Keratinocyte (primary cell): Measurements from ENCODE around the gene KLHL42. TPM values are rescaled to one million over a fixed set of nuclear protein-coding genes. Genes with fewer than 3 reads are reported as not detected.

ENCODE experiments used
- DNase-seq: peaks from one replicate; pipeline ENCODE4 v3.0.0-alpha.2; 2011; ENCODE audit warnings: low read depth, missing footprints, low spot score
- FAIRE-seq: peaks from 2 replicates; lab custom pipeline; 2011; peaks lifted over from hg19 to GRCh38; lab: Jason Lieb, UNC
- H2AFZ ChIP-seq: 2 replicates; pipeline ENCODE4 v1.6.0; 2012; ENCODE audit warnings: low read length, control low read depth, inconsistent platforms; ENCODE audit not compliant: control insufficient read depth
- H3K27ac ChIP-seq: 2 replicates; pipeline ENCODE4 v1.5.1; 2011; ENCODE audit warnings: low read length; ENCODE audit not compliant: control insufficient read depth, insufficient read depth
- H3K27me3 ChIP-seq: 3 replicates; pipeline ENCODE4 v1.6.0; 2011; ENCODE audit warnings: low read length; ENCODE audit not compliant: control insufficient read depth, insufficient read depth; ENCODE audit errors: extremely low read depth
- H3K36me3 ChIP-seq, 2 experiments: 2 replicates in 1 of 2; 3 replicates in 1 of 2; pipeline ENCODE4 v1.5.1; 2011; ENCODE audit warnings: low read length in 2 of 2, mild to moderate bottlenecking in 1 of 2; ENCODE audit not compliant: control insufficient read depth in 2 of 2, insufficient read depth in 2 of 2; ENCODE audit errors: extremely low read depth in 1 of 2
- H3K4me1 ChIP-seq: 3 replicates; pipeline ENCODE4 v1.5.1; 2011; ENCODE audit warnings: low read length; ENCODE audit not compliant: control insufficient read depth, insufficient read depth; ENCODE audit errors: extremely low read depth
- H3K4me2 ChIP-seq: 3 replicates; pipeline ENCODE4 v1.6.0; 2011; ENCODE audit warnings: low read depth, low read length; ENCODE audit not compliant: control insufficient read depth, insufficient read depth; ENCODE audit errors: extremely low read depth
- H3K4me3 ChIP-seq, 3 experiments: fragments of 200-600 bp in 1 of 3; sonication (generic) in 1 of 3; 2 replicates in 2 of 3; 3 replicates in 1 of 3; pipeline ENCODE4 v1.5.1; 2011 to 2016; ENCODE audit warnings: low read length in 3 of 3, mild to moderate bottlenecking in 3 of 3, control low read depth in 2 of 3, inconsistent platforms in 1 of 3, low read depth in 1 of 3, mixed read lengths in 1 of 3, mixed run types in 1 of 3, moderate library complexity in 1 of 3; ENCODE audit not compliant: control insufficient read depth in 2 of 3, insufficient read depth in 2 of 3; ENCODE audit errors: extremely low read depth in 1 of 3
- H3K79me2 ChIP-seq: 2 replicates; pipeline ENCODE4 v1.6.0; 2012; ENCODE audit warnings: low read length; ENCODE audit not compliant: control insufficient read depth, insufficient read depth
- H3K9ac ChIP-seq: 3 replicates; pipeline ENCODE4 v1.6.0; 2011; ENCODE audit warnings: low read length; ENCODE audit not compliant: control insufficient read depth, insufficient read depth; ENCODE audit errors: extremely low read depth
- H3K9me1 ChIP-seq: 3 replicates; pipeline ENCODE4 v1.6.0; 2011; ENCODE audit warnings: low read length; ENCODE audit not compliant: control insufficient read depth, insufficient read depth; ENCODE audit errors: extremely low read depth
- H3K9me3 ChIP-seq: 2 replicates; pipeline ENCODE4 v1.5.1; 2012; ENCODE audit warnings: low read depth, low read length; ENCODE audit not compliant: control insufficient read depth
- H4K20me1 ChIP-seq: 3 replicates; pipeline ENCODE4 v1.6.0; 2011; ENCODE audit warnings: low read length; ENCODE audit not compliant: control insufficient read depth, insufficient read depth; ENCODE audit errors: extremely low read depth
- CTCF ChIP-seq, 3 experiments: IDR thresholded peaks in 1 of 3; conservative IDR thresholded peaks in 1 of 3; optimal IDR thresholded peaks in 1 of 3; 2 replicates in 2 of 3; 3 replicates in 1 of 3; pipeline versions ENCODE3 to v1.5.1; 2011; ENCODE audit warnings: low read length in 3 of 3, mild to moderate bottlenecking in 3 of 3, moderate library complexity in 2 of 3, control low read depth in 1 of 3, inconsistent platforms in 1 of 3; ENCODE audit not compliant: insufficient read depth in 2 of 3; ENCODE audit errors: extremely low read depth in 1 of 3
- EZH2 ChIP-seq: IDR thresholded peaks from one replicate; pipeline ENCODE4 v1.6.1; 2012; ENCODE audit warnings: inconsistent platforms, mild to moderate bottlenecking, low read length, moderate library complexity
- dilution Hi-C: fragments of 300-500 bp; cut with MboI; formaldehyde crosslinking; loops from one replicate; pipeline ENCODE4 v1.7.0; 2020; ENCODE audit warnings: low sequenced_read_pairs; ENCODE audit not compliant: extremely low pct_ligation_motif_present
- polyA plus RNA-seq, 5 experiments: library from polyadenylated mRNA; depleted of rRNA in 3 of 5; stranded (reverse) in 3 of 5; stranded (forward) in 1 of 5; unstranded in 1 of 5; fragments of >200 nt; gene quantifications; 1 replicate in 1 of 5; 2 replicates in 3 of 5; 3 replicates in 1 of 5; pipeline versions ENCODE4 v1.2.1 to v1.2.3, GENCODE V29; 2011 to 2012; ENCODE audit warnings: missing spikeins in 2 of 5, low read depth in 1 of 5, low replicate concordance in 1 of 5

KLHL42 gene
- polyA plus RNA-seq, 1 donor (not counting 4 experiments of a cell fraction or from before 2014, with no cell fraction given), result 27.2 TPM

GRCh38 chr12:27787559-27787958, 7.5 kb downstream of the KLHL42 start:
- DNase-seq (no peak), FAIRE-seq (no peak)
- Histone ChIP-seq H3K36me3 (peaks cover 8 to 27% of the 10 kb centered on the region in 2 experiments), H3K79me2 (peaks cover 79% of the 10 kb centered on the region), H3K4me2 (no peak overlapping the region), H3K27me3 (no peaks in the 10 kb centered on the region), H4K20me1 (no peaks in the 10 kb centered on the region), H3K9ac (no peak overlapping the region), H3K4me1 (peaks cover 24% of the 10 kb centered on the region), H2AFZ (no peak overlapping the region), H3K27ac (no peak overlapping the region), H3K9me1 (peaks cover 3% of the 10 kb centered on the region), H3K9me3 (no peaks in the 10 kb centered on the region), H3K4me3 (no peak overlapping the region)
- TF ChIP-seq CTCF (optimal IDR thresholded peaks at IDR 0.05 in 1 of 3, IDR thresholded peaks at IDR 0.05 in 1 of 3, conservative IDR thresholded peaks at IDR 0.05 in 1 of 3; ENCODE audit: extremely low read depth in 1 of 3, insufficient read depth in 2 of 3, low read length in 3 of 3), result no peak
- no peak for TF ChIP-seq EZH2
- dilution Hi-C loops, result no loop called here

GRCh38 chr12:27790179-27790578, 10.1 kb downstream of the KLHL42 start:
- no peaks in the 10 kb centered on the region for H3K9me3 ChIP-seq
- H3K4me2 ChIP-seq, result no peak overlapping the region
- no peak overlapping the region for H2AFZ ChIP-seq
- H3K27ac ChIP-seq, result no peak overlapping the region
- H3K27me3 ChIP-seq, result no peaks in the 10 kb centered on the region
- H4K20me1 ChIP-seq, result no peaks in the 10 kb centered on the region
- no peak for DNase-seq
- no peak for TF ChIP-seq EZH2
- no peak for TF ChIP-seq CTCF (optimal IDR thresholded peaks at IDR 0.05 in 1 of 3, IDR thresholded peaks at IDR 0.05 in 1 of 3, conservative IDR thresholded peaks at IDR 0.05 in 1 of 3; ENCODE audit: extremely low read depth in 1 of 3, insufficient read depth in 2 of 3, low read length in 3 of 3)
- H3K9me1 ChIP-seq, result peaks cover 3% of the 10 kb centered on the region
- peaks cover 17% of the 10 kb centered on the region for H3K4me1 ChIP-seq
- dilution Hi-C loops, result no loop called here
- peaks cover 61% of the 10 kb centered on the region for H3K79me2 ChIP-seq
- H3K36me3 ChIP-seq, result peaks cover 13 to 47% of the 10 kb centered on the region in 2 experiments
- no peak overlapping the region for H3K4me3 ChIP-seq
- no peak overlapping the region for H3K9ac ChIP-seq
- FAIRE-seq, result peak; percentile 51
